H1 (cell line): ENCODE results near the gene TMEM151A. TPM values are rescaled to one million over a fixed set of nuclear protein-coding genes. Genes with fewer than 3 reads are reported as not detected.

Experiments used
- CTCF ChIA-PET: fragments of 300-600 bp; sonication (Branson Sonifier 250); formaldehyde crosslinking; loops from one replicate; lab custom pipeline; 2021; ENCODE audit not compliant: partially characterized antibody; lab: Charles Lee
- POLR2A ChIA-PET: fragments of 300-600 bp; sonication (Branson Sonifier 250); formaldehyde crosslinking; loops from one replicate; lab custom pipeline; 2021; ENCODE audit warnings: inconsistent platforms; ENCODE audit not compliant: partially characterized antibody; lab: Charles Lee
- DNase-seq, 2 experiments: peaks; one replicate each; pipeline versions ENCODE4 v3.0.0 to v3.0.0-alpha.2; 2010 to 2022; ENCODE audit warnings: low spot score in 2 of 2, low read depth in 1 of 2, mixed read lengths in 1 of 2
- FAIRE-seq: peaks from 2 replicates; lab custom pipeline; 2011; peaks lifted over from hg19 to GRCh38; lab: Jason Lieb, UNC
- H2AFZ ChIP-seq: 2 replicates; pipeline ENCODE4 v1.8.1; 2012; ENCODE audit warnings: low read length, inconsistent platforms
- H2AK5ac ChIP-seq: 2 replicates; pipeline ENCODE4 v1.6.1; 2013; ENCODE audit warnings: low read depth, low read length
- H2BK120ac ChIP-seq: replicated peaks from 2 replicates; pipeline ENCODE3; 2013; ENCODE audit warnings: low read depth, low read length, inconsistent platforms
- H2BK12ac ChIP-seq: 2 replicates; pipeline ENCODE4 v1.6.1; 2013; ENCODE audit warnings: low read depth, low read length
- H2BK15ac ChIP-seq: 2 replicates; pipeline ENCODE4 v1.6.1; 2013; ENCODE audit warnings: low read length
- H2BK20ac ChIP-seq: 2 replicates; pipeline ENCODE4 v1.6.1; 2013; ENCODE audit warnings: low read length
- H2BK5ac ChIP-seq: 2 replicates; pipeline ENCODE4 v1.6.1; 2013; ENCODE audit warnings: low read depth, low read length
- H3K14ac ChIP-seq: 2 replicates; pipeline ENCODE4 v1.6.1; 2013; ENCODE audit warnings: inconsistent platforms; ENCODE audit not compliant: insufficient read length
- H3K18ac ChIP-seq: 2 replicates; pipeline ENCODE4 v1.6.1; 2013; ENCODE audit warnings: low read length; ENCODE audit errors: extremely low read depth
- H3K23ac ChIP-seq: 2 replicates; pipeline ENCODE4 v1.6.1; 2013; ENCODE audit warnings: inconsistent platforms; ENCODE audit not compliant: insufficient read length
- H3K23me2 ChIP-seq: 2 replicates; pipeline ENCODE4 v1.6.1; 2013; ENCODE audit warnings: low read depth, low read length
- H3K27ac ChIP-seq: 2 replicates; pipeline ENCODE4 v1.6.1; 2011; ENCODE audit warnings: low read depth, low read length, inconsistent platforms
- H3K27me3 ChIP-seq, 4 experiments: replicated peaks in 1 of 4; 1 replicate in 1 of 4; 2 replicates in 3 of 4; pipeline versions ENCODE4 v1.6.1 to v1.8.1; 2011 to 2013; ENCODE audit warnings: low read length in 3 of 4, mild to moderate bottlenecking in 3 of 4, inconsistent platforms in 2 of 4, mixed read lengths in 2 of 4, moderate library complexity in 1 of 4; ENCODE audit not compliant: control insufficient read depth in 3 of 4, insufficient read depth in 3 of 4; ENCODE audit errors: extremely low read depth in 1 of 4
- H3K36me3 ChIP-seq, 4 experiments: 2 replicates each; pipeline versions ENCODE4 v1.6.1 to v1.8.1; 2011 to 2013; ENCODE audit warnings: mild to moderate bottlenecking in 4 of 4, low read length in 3 of 4, moderate library complexity in 2 of 4, control low read depth in 1 of 4, inconsistent platforms in 1 of 4; ENCODE audit not compliant: insufficient read depth in 4 of 4, control insufficient read depth in 2 of 4
- H3K4ac ChIP-seq: replicated peaks from 2 replicates; pipeline ENCODE3; 2013; ENCODE audit warnings: low read length, low read depth, mixed read lengths, inconsistent platforms; ENCODE audit not compliant: insufficient read length
- H3K4me1 ChIP-seq, 4 experiments: replicated peaks in 1 of 4; 1 replicate in 1 of 4; 2 replicates in 3 of 4; pipeline versions ENCODE4 v1.6.1 to v1.8.1; 2011 to 2013; ENCODE audit warnings: low read length in 3 of 4, inconsistent platforms in 2 of 4, mixed read lengths in 1 of 4; ENCODE audit not compliant: insufficient read depth in 4 of 4, control insufficient read depth in 3 of 4
- H3K4me2 ChIP-seq, 2 experiments: 2 replicates each; pipeline versions ENCODE4 v1.6.1 to v1.8.1; 2011 to 2013; ENCODE audit warnings: low read depth in 2 of 2, low read length in 2 of 2, control low read depth in 1 of 2, inconsistent platforms in 1 of 2, mild to moderate bottlenecking in 1 of 2; ENCODE audit not compliant: insufficient read depth in 1 of 2
- H3K4me3 ChIP-seq, 4 experiments: fragments of 200-600, 300-600 bp in 1 of 4; sonication (generic), shearing (Covaris generic), sonication (Bioruptor Twin) in 1 of 4; 2 replicates each; pipeline versions ENCODE4 v1.5.1 to v1.8.1; 2011 to 2016; ENCODE audit warnings: low read length in 4 of 4, low read depth in 3 of 4, control low read depth in 2 of 4, inconsistent platforms in 2 of 4, mild to moderate bottlenecking in 2 of 4, mixed read lengths in 1 of 4, moderate library complexity in 1 of 4; ENCODE audit not compliant: insufficient read depth in 2 of 4; ENCODE audit errors: extremely low read depth in 1 of 4
- H3K56ac ChIP-seq: replicated peaks from 2 replicates; pipeline ENCODE3; 2013; ENCODE audit warnings: low read depth, mild to moderate bottlenecking, mixed read lengths, low read length, inconsistent platforms; ENCODE audit not compliant: insufficient read length
- H3K79me1 ChIP-seq: 2 replicates; pipeline ENCODE4 v1.6.1; 2013; ENCODE audit warnings: low read depth, low read length, control low read depth
- H3K79me2 ChIP-seq, 2 experiments: 2 replicates each; pipeline versions ENCODE4 v1.6.1 to v1.8.1; 2012 to 2013; ENCODE audit warnings: low read length in 2 of 2, mild to moderate bottlenecking in 2 of 2, inconsistent platforms in 1 of 2; ENCODE audit not compliant: insufficient read depth in 2 of 2, control insufficient read depth in 1 of 2
- H3K9ac ChIP-seq, 4 experiments: replicated peaks in 1 of 4; 1 replicate in 1 of 4; 2 replicates in 3 of 4; pipeline versions ENCODE4 v1.6.1 to v1.8.1; 2011 to 2013; ENCODE audit warnings: low read depth in 3 of 4, low read length in 3 of 4, control low read depth in 2 of 4, mild to moderate bottlenecking in 2 of 4, moderate library complexity in 2 of 4, inconsistent platforms in 1 of 4; ENCODE audit errors: extremely low read depth in 1 of 4
- H3K9me3 ChIP-seq, 2 experiments: 2 replicates each; pipeline versions ENCODE4 v1.6.1 to v1.8.1; 2012 to 2013; ENCODE audit warnings: mild to moderate bottlenecking in 2 of 2, moderate library complexity in 2 of 2, control low read depth in 1 of 2, inconsistent platforms in 1 of 2, low read depth in 1 of 2, low read length in 1 of 2, mixed read lengths in 1 of 2; ENCODE audit not compliant: insufficient read depth in 2 of 2
- H4K20me1 ChIP-seq, 2 experiments: replicated peaks in 1 of 2; 2 replicates each; pipeline versions ENCODE3 to v1.8.1; 2011 to 2013; ENCODE audit warnings: inconsistent platforms in 2 of 2, low read length in 2 of 2, mild to moderate bottlenecking in 1 of 2; ENCODE audit not compliant: insufficient read depth in 2 of 2, control insufficient read depth in 1 of 2
- H4K5ac ChIP-seq: 2 replicates; pipeline ENCODE4 v1.6.1; 2013; ENCODE audit warnings: low read length, low read depth, mixed read lengths, inconsistent platforms; ENCODE audit not compliant: insufficient read length
- H4K8ac ChIP-seq: 2 replicates; pipeline ENCODE4 v1.8.0; 2013; ENCODE audit warnings: mild to moderate bottlenecking, moderate library complexity, low read length, inconsistent platforms; ENCODE audit not compliant: insufficient read depth; ENCODE audit errors: extremely low read depth
- H4K91ac ChIP-seq: replicated peaks from 2 replicates; pipeline ENCODE3; 2013; ENCODE audit warnings: low read length, mixed read lengths, inconsistent platforms; ENCODE audit not compliant: insufficient read length
- ATF2 ChIP-seq: IDR thresholded peaks from 2 replicates; pipeline ENCODE4 v1.6.1; 2012; ENCODE audit warnings: low read length, inconsistent platforms
- POLR2AphosphoS5 ChIP-seq: IDR thresholded peaks from 2 replicates; pipeline ENCODE4 v1.6.1; 2011; ENCODE audit warnings: low read depth, low read length
- TAF7 ChIP-seq: optimal IDR thresholded peaks from 2 replicates; pipeline ENCODE3; 2011; ENCODE audit warnings: low read depth, mild to moderate bottlenecking, inconsistent platforms, low read length, moderate library complexity, borderline replicate concordance
- YY1 ChIP-seq: IDR thresholded peaks from 2 replicates; pipeline ENCODE4 v1.6.1; 2011; ENCODE audit warnings: low read depth, mild to moderate bottlenecking, low read length
- WGBS, 2 experiments: shearing (Covaris generic) in 1 of 2; methylation state at CpG; one replicate each; pipeline versions ENCODE4 v1.1.6 to v1.1.7; 2013 to 2015; ENCODE audit warnings: low lambda C conversion rate in 2 of 2, mixed read lengths in 2 of 2, inconsistent platforms in 1 of 2, low coverage in 1 of 2, missing lambda C conversion rate in 1 of 2; ENCODE audit not compliant: insufficient replicate concordance in 2 of 2, insufficient coverage in 1 of 2, insufficient read length in 1 of 2; ENCODE audit errors: extremely low coverage in 1 of 2, missing lambda C conversion rate in 1 of 2; 5-methylcytosine and 5-hydroxymethylcytosine counted together
- polyA plus RNA-seq, 7 experiments: library from polyadenylated mRNA; depleted of rRNA in 3 of 7; stranded (reverse) in 5 of 7; unstranded in 2 of 7; fragments of >200 nt in 5 of 7; fragments of 200-250 nt in 2 of 7; gene quantifications; 1 replicate in 5 of 7; 2 replicates in 1 of 7; 4 replicates in 1 of 7; pipeline versions ENCODE4 v1.2.1 to v1.2.3, GENCODE V29; 2011 to 2013; ENCODE audit warnings: missing spikeins in 2 of 7, mixed read lengths in 2 of 7
- total RNA-seq: library from RNA; stranded (reverse); fragmentation: NEBNext Ultra II Directional; extraction: Animal tissue kit (Norgen Biotek cat#: 25700); gene quantifications from 2 replicates; pipeline ENCODE4 v1.2.1, GENCODE V29; 2021

The TMEM151A gene
- total and polyA plus RNA-seq, 2 of the 8 experiments (the other 6 are each of a cell fraction or from before 2014, with no cell fraction given): 3.2 TPM

GRCh38 chr11:66265531-66266377, 25.9 kb upstream of the TMEM151A start:
- no peak overlapping the region for H2BK12ac ChIP-seq
- no peak for TF ChIP-seq TAF7
- TF ChIP-seq ATF2: no peak
- TF ChIP-seq YY1: no peak
- TF ChIP-seq POLR2AphosphoS5: no peak
- ChIA-PET CTCF (interaction anchor here (0.6 to 2.3 kb wide), 18 partner anchors 7 to 1965 kb away, joined by 3 to 10 read pairs (median 3); partner anchors contain the start of gene YIF1A), POLR2A (interaction anchor here (1.0 to 9.0 kb wide), 4 partner anchors 15 to 28 kb away, joined by 3 to 125 read pairs (median 16); partner anchors contain the start of genes CNIH2 and YIF1A)
- H3K14ac ChIP-seq: no peak overlapping the region
- peaks cover 0 to 11% of the 10 kb centered on the region in 2 experiments; a peak in 2 of 4 replicates for H3K79me2 ChIP-seq
- H3K79me1 ChIP-seq: peaks cover 5% of the 10 kb centered on the region; the same call in 1 of the 2 replicates
- H4K91ac ChIP-seq: no peak overlapping the region
- H2AK5ac ChIP-seq: no peak overlapping the region
- WGBS, 2 experiments: 98% methylated on average over 16 of the region's 26 CpGs; no CpG with 5 or more reads in 1 of the 2 experiments
- H3K9me3 ChIP-seq: no peaks in the 10 kb centered on the region
- peaks cover 0 to 5% (median 3%) of the 10 kb centered on the region in 4 experiments; a peak in 5 of 7 replicates for H3K4me1 ChIP-seq
- FAIRE-seq (no peak), DNase-seq (no peak)
- no peak overlapping the region for H3K27ac ChIP-seq
- H3K4me2 ChIP-seq: no peak overlapping the region
- H2BK120ac ChIP-seq: no peak overlapping the region
- H3K23ac ChIP-seq: no peak overlapping the region
- no peak overlapping the region for H2BK15ac ChIP-seq
- H3K4ac ChIP-seq: no peak overlapping the region
- no peak overlapping the region for H4K5ac ChIP-seq
- no peak overlapping the region for H2AFZ ChIP-seq
- H3K36me3 ChIP-seq: peaks cover 13 to 27% (median 19%) of the 10 kb centered on the region in 4 experiments; a peak in 7 of 8 replicates
- no peak overlapping the region for H3K4me3 ChIP-seq
- no peak overlapping the region for H3K18ac ChIP-seq
- H3K23me2 ChIP-seq: peaks cover 9% of the 10 kb centered on the region
- no peak overlapping the region for H4K8ac ChIP-seq
- H3K56ac ChIP-seq: no peak overlapping the region
- peaks cover 7 to 17% of the 10 kb centered on the region in 2 experiments for H4K20me1 ChIP-seq
- no peaks in the 10 kb centered on the region for H3K27me3 ChIP-seq
- no peak overlapping the region for H2BK5ac ChIP-seq
- H2BK20ac ChIP-seq: no peak overlapping the region
- no peak overlapping the region for H3K9ac ChIP-seq
